Transverse colon (tissue), 4 donors: Measurements from ENCODE around the gene NFILZ. TPM values are rescaled to one million over a fixed set of nuclear protein-coding genes. Genes with fewer than 3 reads are reported as not detected.

Experiments
- DNase-seq: peaks from one replicate; pipeline ENCODE4 v3.0.0-alpha.2; 2019
- H3K27ac ChIP-seq, 4 donors: fragments of 200-600 bp; sonication (generic); 2 replicates each; pipeline ENCODE4 v1.5.1; 2016 to 2018; ENCODE audit warnings: inconsistent platforms in 4 of 4
- H3K27me3 ChIP-seq: fragments of 200-600 bp; sonication (generic); 2 replicates; pipeline ENCODE4 v1.5.1; 2017; ENCODE audit warnings: inconsistent platforms
- H3K36me3 ChIP-seq, 4 donors: fragments of 200-600 bp; sonication (generic); 2 replicates each; pipeline ENCODE4 v1.5.1; 2017 to 2019; ENCODE audit warnings: inconsistent platforms in 4 of 4
- H3K4me1 ChIP-seq, 4 donors: fragments of 200-600 bp; sonication (generic); 2 replicates each; pipeline ENCODE4 v1.5.1; 2017 to 2020; ENCODE audit warnings: inconsistent platforms in 4 of 4
- H3K4me3 ChIP-seq, 4 donors: fragments of 200-600 bp; sonication (generic); 1 replicate in 1 of 4; 2 replicates in 3 of 4; pipeline versions ENCODE4 v1.5.1 to v1.6.1; 2017 to 2019; ENCODE audit warnings: inconsistent platforms in 4 of 4
- H3K9me3 ChIP-seq, 2 donors: fragments of 200-600 bp; sonication (generic); 2 replicates each; pipeline ENCODE4 v1.5.1; 2017 to 2019; ENCODE audit warnings: inconsistent platforms in 2 of 2
- CTCF ChIP-seq, 5 experiments: fragments of 200-600 bp in 3 of 5; fragments of 450-650 bp in 2 of 5; sonication (generic) in 3 of 5; IDR thresholded peaks; 1 replicate in 2 of 5; 2 replicates in 3 of 5; pipeline ENCODE4 v1.5.1; 2016 to 2017; ENCODE audit warnings: antibody characterized with exemption in 5 of 5, inconsistent platforms in 3 of 5, mild to moderate bottlenecking in 2 of 5, moderate library complexity in 1 of 5
- EP300 ChIP-seq: sonication (generic); formaldehyde crosslinking; IDR thresholded peaks from one replicate; pipeline ENCODE4 v1.6.1; 2017; ENCODE audit warnings: antibody characterized with exemption, low read depth
- POLR2A ChIP-seq: fragments of 450-650 bp; IDR thresholded peaks from one replicate; pipeline ENCODE4 v1.6.1; 2016; ENCODE audit warnings: antibody characterized with exemption, mild to moderate bottlenecking, moderate library complexity
- POLR2AphosphoS5 ChIP-seq, 3 donors: sonication (generic); formaldehyde crosslinking; IDR thresholded peaks; one replicate each; pipeline ENCODE4 v1.6.1; 2016; ENCODE audit warnings: antibody characterized with exemption in 3 of 3
- WGBS, 2 donors: methylation state at CpG; one replicate each; pipeline ENCODE4 v1.1.5; 2018; ENCODE audit warnings: low coverage in 1 of 2; 5-methylcytosine and 5-hydroxymethylcytosine counted together
- in situ Hi-C, 4 donors: fragments of 200-750 bp; cut with MboI; loops; one replicate each; pipeline versions ENCODE4 v1.15.0 to v1.15.1; 2017; ENCODE audit warnings: low sequenced_read_pairs in 3 of 4, low pct_ligation_motif_present in 1 of 4, low pct_unique_long_range_greater_than_20kb in 1 of 4
- intact Hi-C: fragments of 100-400 bp; cut with DNase I; formaldehyde crosslinking; loops from one replicate; pipeline ENCODE4 v1.15.1; 2023; ENCODE audit warnings: low total_unique reads
- total RNA-seq, 4 donors: library from RNA; depleted of rRNA; stranded (reverse); fragments of >200 nt; gene quantifications; one replicate each; pipeline ENCODE4 v1.1.0, GENCODE V29; 2016

The NFILZ gene
- total RNA-seq, 4 donors from 2014 or later = not detected

GRCh38 chr19:8663920-8664670 is 33.7 kb downstream of the NFILZ start:
- 37 to 46% methylated on average over 4 to 22 of the region's 22 CpGs for WGBS, 2 donors
- DNase-seq = no peak
- peaks cover 7% of the 10 kb centered on the region for H3K27me3 ChIP-seq
- intact Hi-C loops (no loop called here), in situ Hi-C loops (loop anchor here in 3 of 4 donors (25.0 kb wide), 1 partner anchor 423 kb away; the partner anchor contains the start of gene OR1M1 (in 3 of the 3))
- no peaks in the 10 kb centered on the region for H3K4me1 ChIP-seq
- H3K36me3 ChIP-seq = no peaks in the 10 kb centered on the region
- no peaks in the 10 kb centered on the region for H3K9me3 ChIP-seq
- TF ChIP-seq POLR2A = no peak
- TF ChIP-seq CTCF (IDR thresholded peaks at IDR 0.05) = no peak
- TF ChIP-seq POLR2AphosphoS5 (IDR thresholded peaks at IDR 0.05) = no peak
- no peak for TF ChIP-seq EP300
- H3K4me3 ChIP-seq = no peak overlapping the region
- H3K27ac ChIP-seq = no peak overlapping the region

DNA sequence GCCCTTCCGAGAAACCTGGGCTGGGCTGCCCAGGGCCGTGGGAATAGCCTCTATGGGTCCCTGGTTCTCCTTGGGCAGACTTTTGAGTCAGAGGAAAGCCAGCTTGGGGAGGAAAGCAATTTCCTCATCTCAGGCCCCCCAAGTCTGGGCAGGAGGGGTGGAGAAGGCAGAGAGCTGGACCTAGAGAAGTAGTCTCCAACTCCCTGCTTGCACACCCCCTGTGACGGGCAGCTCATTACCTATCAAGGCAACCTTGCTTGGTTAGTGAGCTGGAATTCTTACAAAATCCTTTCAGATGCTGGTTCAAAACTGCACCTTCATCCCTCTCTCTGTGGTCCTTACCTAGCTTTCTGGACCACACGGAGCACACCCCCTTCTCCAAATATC is 34.2 kb downstream of the NFILZ start:
- H3K4me1 ChIP-seq = no peaks in the 10 kb centered on the region
- TF ChIP-seq CTCF (IDR thresholded peaks at IDR 0.05) (no peak), POLR2A (no peak), POLR2AphosphoS5 (IDR thresholded peaks at IDR 0.05) (no peak), EP300 (no peak)
- DNase-seq = no peak
- H3K27ac ChIP-seq = no peak overlapping the region
- H3K36me3 ChIP-seq = no peaks in the 10 kb centered on the region
- 56 to 83% methylated on average over 1 to 4 of the region's 4 CpGs for WGBS, 2 donors
- H3K9me3 ChIP-seq = no peaks in the 10 kb centered on the region
- peaks cover 7% of the 10 kb centered on the region for H3K27me3 ChIP-seq
- no peak overlapping the region for H3K4me3 ChIP-seq
- intact Hi-C loops (no loop called here), in situ Hi-C loops (loop anchor here in 3 of 4 donors (25.0 kb wide), 1 partner anchor 423 kb away; the partner anchor contains the start of gene OR1M1 (in 3 of the 3))

DNA sequence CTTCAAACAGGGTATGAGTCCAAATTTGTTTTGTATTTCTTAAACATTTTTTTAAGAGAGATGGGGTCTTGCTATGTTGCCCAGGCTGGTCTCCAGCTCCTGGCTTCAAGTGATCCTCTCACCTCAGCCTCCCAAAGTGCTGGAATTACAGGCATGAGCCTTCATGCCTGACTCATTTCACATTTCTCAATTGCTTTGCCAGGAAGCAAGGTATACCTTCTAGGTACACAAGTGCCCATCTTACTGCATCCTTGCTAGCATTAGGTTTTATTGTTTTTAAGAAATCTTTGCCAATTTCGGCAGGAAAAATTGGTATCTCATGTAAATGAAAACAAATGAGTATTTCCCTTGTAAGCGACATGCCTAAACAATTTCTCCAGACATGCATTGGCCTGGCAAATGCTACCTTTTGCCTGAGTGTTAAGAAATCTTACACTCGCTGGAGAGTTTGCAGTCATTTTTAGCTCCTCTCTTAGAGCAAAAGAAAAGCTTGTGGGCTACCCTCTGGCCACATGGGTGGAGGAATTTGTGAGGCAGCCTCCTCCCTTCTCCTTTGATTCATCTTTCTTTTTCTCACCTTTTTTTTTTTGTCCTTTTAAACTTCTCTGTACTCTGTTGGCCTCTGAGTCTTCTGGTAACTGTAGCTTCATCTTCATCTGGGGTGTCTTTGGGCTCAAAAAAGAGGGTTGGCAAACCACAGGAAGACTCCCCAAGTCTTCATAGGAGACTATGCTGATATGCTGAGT is 35.2 kb downstream of the NFILZ start:
- DNase-seq = no peak
- no peaks in the 10 kb centered on the region for H3K9me3 ChIP-seq

More for the DNA sequence above, 35.2 kb downstream of the NFILZ start:
- WGBS, 2 donors = 72 to 79% methylated on average over 3 of the region's 3 CpGs
- no peaks in the 10 kb centered on the region for H3K4me1 ChIP-seq
- no peaks in the 10 kb centered on the region for H3K36me3 ChIP-seq
- in situ Hi-C loops (loop anchor here in 3 of 4 donors (25.0 kb wide), 1 partner anchor 422 kb away; the partner anchor contains the start of gene OR1M1 (in 3 of the 3)), intact Hi-C loops (no loop called here)
- H3K4me3 ChIP-seq = no peak overlapping the region
- peaks cover 7% of the 10 kb centered on the region for H3K27me3 ChIP-seq
- H3K27ac ChIP-seq = no peak overlapping the region
- TF ChIP-seq POLR2AphosphoS5 (IDR thresholded peaks at IDR 0.05) = no peak
- no peak for TF ChIP-seq CTCF (IDR thresholded peaks at IDR 0.05)
- no peak for TF ChIP-seq EP300
- no peak for TF ChIP-seq POLR2A
